Gastroesophageal sphincter (tissue), 3 donors: ENCODE data around the gene HTR6.

Experiments used
- CTCF ChIP-seq, 4 experiments: fragments of 200-600 bp in 2 of 4; fragments of 450-650 bp in 2 of 4; sonication (generic) in 1 of 4; IDR thresholded peaks; one replicate each; pipeline ENCODE4 v1.5.1; 2017 to 2019; ENCODE audit warnings: antibody characterized with exemption in 4 of 4, mild to moderate bottlenecking in 2 of 4, moderate library complexity in 2 of 4
- POLR2A ChIP-seq, 2 donors: fragments of 450-650 bp; IDR thresholded peaks; one replicate each; pipeline ENCODE4 v1.6.1; 2017; ENCODE audit warnings: antibody characterized with exemption in 2 of 2, mild to moderate bottlenecking in 2 of 2, moderate library complexity in 1 of 2
- POLR2AphosphoS5 ChIP-seq: sonication (generic); formaldehyde crosslinking; IDR thresholded peaks from one replicate; pipeline ENCODE4 v1.6.1; 2017; ENCODE audit warnings: antibody characterized with exemption

GRCh38 chr1:19647643-19648042 is 17.0 kb upstream of the HTR6 start:
- no peak for TF ChIP-seq CTCF (IDR thresholded peaks at IDR 0.05)
- TF ChIP-seq POLR2A (IDR thresholded peaks at IDR 0.05): no peak
- TF ChIP-seq POLR2AphosphoS5: no peak
